Measurements from ENCODE around the gene TOGARAM2.

Gene TOGARAM2

GRCh38 chr2:29000956-29001355, 19.9 kb downstream of the TOGARAM2 start:
- no peaks in the 10 kb centered on the region for H3K27me3 ChIP-seq (ENCODE audit: control insufficient read depth, insufficient read depth, low read length)
- H3K4me3 ChIP-seq (ENCODE audit: low read depth, low read length), result no peak overlapping the region
- no peaks in the 10 kb centered on the region for H3K4me1 ChIP-seq (ENCODE audit: control insufficient read depth, insufficient read depth, low read length)
- H3K9me3 ChIP-seq (ENCODE audit: control insufficient read depth, insufficient read depth, low read length), result peaks cover 9% of the 10 kb centered on the region; the same call in 1 of the 2 replicates
- H3K9ac ChIP-seq (ENCODE audit: low read depth, low read length), result no peak overlapping the region
- H3K36me3 ChIP-seq (ENCODE audit: control insufficient read depth, insufficient read depth, low read length), result no peaks in the 10 kb centered on the region
- H3K27ac ChIP-seq (ENCODE audit: low read depth, low read length), result no peak overlapping the region

- Histone ChIP-seq H3K9me3 (ENCODE audit: control insufficient read depth, insufficient read depth, low read length) (peaks cover 13% of the 10 kb centered on the region; the same call in 1 of the 2 replicates), H3K27me3 (ENCODE audit: control insufficient read depth, insufficient read depth, low read length) (no peaks in the 10 kb centered on the region), H3K9ac (ENCODE audit: low read depth, low read length) (no peak overlapping the region), H3K4me3 (ENCODE audit: low read depth, low read length) (no peak overlapping the region), H3K4me1 (ENCODE audit: control insufficient read depth, insufficient read depth, low read length) (no peaks in the 10 kb centered on the region), H3K27ac (ENCODE audit: low read depth, low read length) (no peak overlapping the region), H3K36me3 (ENCODE audit: control insufficient read depth, insufficient read depth, low read length) (no peaks in the 10 kb centered on the region)
These were observed 20.7 kb downstream of the TOGARAM2 start for GRCh38 chr2:29001806-29002205.

DNA sequence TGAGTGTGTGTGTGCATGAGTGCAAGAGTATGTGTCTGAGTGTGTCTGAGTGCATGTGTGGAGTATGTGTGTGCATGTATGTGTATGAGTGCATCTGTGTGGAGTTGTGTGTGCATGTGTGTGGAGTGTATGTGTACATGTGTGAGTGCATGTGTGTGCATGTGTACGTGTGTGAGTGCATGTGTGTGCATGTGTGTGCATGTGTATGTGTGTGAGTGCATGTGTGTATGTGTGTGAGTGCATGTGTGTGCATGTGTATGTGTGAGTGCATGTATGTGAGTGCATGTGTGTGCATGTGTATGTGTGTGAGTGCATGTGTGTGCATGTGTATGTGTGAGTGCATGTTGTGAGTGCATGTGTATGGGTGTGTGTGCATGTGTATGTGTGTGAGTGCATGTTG, 23.7 kb downstream of the TOGARAM2 start:
- H3K4me3 ChIP-seq (ENCODE audit: low read depth, low read length), result no peak overlapping the region
- H3K4me1 ChIP-seq (ENCODE audit: control insufficient read depth, insufficient read depth, low read length), result no peaks in the 10 kb centered on the region
- H3K9me3 ChIP-seq (ENCODE audit: control insufficient read depth, insufficient read depth, low read length), result peaks cover 13% of the 10 kb centered on the region; the same call in 1 of the 2 replicates
- no peaks in the 10 kb centered on the region for H3K36me3 ChIP-seq (ENCODE audit: control insufficient read depth, insufficient read depth, low read length)
- no peaks in the 10 kb centered on the region for H3K27me3 ChIP-seq (ENCODE audit: control insufficient read depth, insufficient read depth, low read length)
- H3K9ac ChIP-seq (ENCODE audit: low read depth, low read length), result no peak overlapping the region
- H3K27ac ChIP-seq (ENCODE audit: low read depth, low read length), result no peak overlapping the region

DNA sequence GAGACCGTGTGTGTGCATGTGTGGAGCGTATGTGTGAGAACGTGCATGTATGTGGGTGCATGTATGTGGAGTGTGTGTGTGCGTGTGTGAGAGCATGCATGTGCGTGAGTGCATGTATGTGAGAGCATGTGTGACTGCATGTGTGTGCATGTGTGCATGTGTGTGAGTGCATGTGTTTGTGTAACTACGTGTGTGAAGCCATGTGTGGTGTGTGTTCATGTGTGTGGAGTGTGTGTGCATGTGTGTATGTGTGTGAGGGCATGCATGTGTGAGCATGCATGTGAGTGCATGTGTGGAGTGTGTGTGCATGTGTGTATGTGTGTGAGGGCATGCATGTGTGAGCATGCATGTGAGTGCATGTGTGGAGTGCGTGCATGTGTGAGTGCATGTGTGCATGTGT, 24.2 kb downstream of the TOGARAM2 start:
- peaks cover 13% of the 10 kb centered on the region; the same call in 1 of the 2 replicates for H3K9me3 ChIP-seq (ENCODE audit: control insufficient read depth, insufficient read depth, low read length)
- no peaks in the 10 kb centered on the region for H3K4me1 ChIP-seq (ENCODE audit: control insufficient read depth, insufficient read depth, low read length)
- H3K9ac ChIP-seq (ENCODE audit: low read depth, low read length), result no peak overlapping the region
- no peaks in the 10 kb centered on the region for H3K27me3 ChIP-seq (ENCODE audit: control insufficient read depth, insufficient read depth, low read length)
- no peak overlapping the region for H3K27ac ChIP-seq (ENCODE audit: low read depth, low read length)
- no peaks in the 10 kb centered on the region for H3K36me3 ChIP-seq (ENCODE audit: control insufficient read depth, insufficient read depth, low read length)
- H3K4me3 ChIP-seq (ENCODE audit: low read depth, low read length), result no peak overlapping the region

- H3K27me3 ChIP-seq (ENCODE audit: control insufficient read depth, insufficient read depth, low read length), result no peaks in the 10 kb centered on the region
- H3K9ac ChIP-seq (ENCODE audit: low read depth, low read length), result no peak overlapping the region
- no peaks in the 10 kb centered on the region for H3K36me3 ChIP-seq (ENCODE audit: control insufficient read depth, insufficient read depth, low read length)
- H3K9me3 ChIP-seq (ENCODE audit: control insufficient read depth, insufficient read depth, low read length), result peaks cover 13% of the 10 kb centered on the region; the same call in 1 of the 2 replicates
- H3K4me3 ChIP-seq (ENCODE audit: low read depth, low read length), result no peak overlapping the region
- peaks cover 8% of the 10 kb centered on the region for H3K4me1 ChIP-seq (ENCODE audit: control insufficient read depth, insufficient read depth, low read length)
- no peak overlapping the region for H3K27ac ChIP-seq (ENCODE audit: low read depth, low read length)
These were observed 25.2 kb downstream of the TOGARAM2 start for GRCh38 chr2:29006092-29006979.

GRCh38 chr2:29006980-29007301, 25.8 kb downstream of the TOGARAM2 start:
- Histone ChIP-seq H3K4me1 (ENCODE audit: control insufficient read depth, insufficient read depth, low read length) (peaks cover 12% of the 10 kb centered on the region), H3K9ac (ENCODE audit: low read depth, low read length) (no peak overlapping the region), H3K9me3 (ENCODE audit: control insufficient read depth, insufficient read depth, low read length) (peaks cover 13% of the 10 kb centered on the region; the same call in 1 of the 2 replicates), H3K27ac (ENCODE audit: low read depth, low read length) (no peak overlapping the region), H3K27me3 (ENCODE audit: control insufficient read depth, insufficient read depth, low read length) (no peaks in the 10 kb centered on the region), H3K4me3 (ENCODE audit: low read depth, low read length) (no peak overlapping the region), H3K36me3 (ENCODE audit: control insufficient read depth, insufficient read depth, low read length) (no peaks in the 10 kb centered on the region)

- no peak overlapping the region for H3K9ac ChIP-seq (ENCODE audit: low read depth, low read length)
- H3K27ac ChIP-seq (ENCODE audit: low read depth, low read length), result no peak overlapping the region
- no peaks in the 10 kb centered on the region for H3K27me3 ChIP-seq (ENCODE audit: control insufficient read depth, insufficient read depth, low read length)
- no peaks in the 10 kb centered on the region for H3K36me3 ChIP-seq (ENCODE audit: control insufficient read depth, insufficient read depth, low read length)
- H3K4me1 ChIP-seq (ENCODE audit: control insufficient read depth, insufficient read depth, low read length), result peaks cover 12% of the 10 kb centered on the region
- no peak overlapping the region for H3K4me3 ChIP-seq (ENCODE audit: low read depth, low read length)
- H3K9me3 ChIP-seq (ENCODE audit: control insufficient read depth, insufficient read depth, low read length), result peaks cover 13% of the 10 kb centered on the region; the same call in 1 of the 2 replicates
These were observed 28.2 kb downstream of the TOGARAM2 start for GRCh38 chr2:29009270-29009669.

DNA sequence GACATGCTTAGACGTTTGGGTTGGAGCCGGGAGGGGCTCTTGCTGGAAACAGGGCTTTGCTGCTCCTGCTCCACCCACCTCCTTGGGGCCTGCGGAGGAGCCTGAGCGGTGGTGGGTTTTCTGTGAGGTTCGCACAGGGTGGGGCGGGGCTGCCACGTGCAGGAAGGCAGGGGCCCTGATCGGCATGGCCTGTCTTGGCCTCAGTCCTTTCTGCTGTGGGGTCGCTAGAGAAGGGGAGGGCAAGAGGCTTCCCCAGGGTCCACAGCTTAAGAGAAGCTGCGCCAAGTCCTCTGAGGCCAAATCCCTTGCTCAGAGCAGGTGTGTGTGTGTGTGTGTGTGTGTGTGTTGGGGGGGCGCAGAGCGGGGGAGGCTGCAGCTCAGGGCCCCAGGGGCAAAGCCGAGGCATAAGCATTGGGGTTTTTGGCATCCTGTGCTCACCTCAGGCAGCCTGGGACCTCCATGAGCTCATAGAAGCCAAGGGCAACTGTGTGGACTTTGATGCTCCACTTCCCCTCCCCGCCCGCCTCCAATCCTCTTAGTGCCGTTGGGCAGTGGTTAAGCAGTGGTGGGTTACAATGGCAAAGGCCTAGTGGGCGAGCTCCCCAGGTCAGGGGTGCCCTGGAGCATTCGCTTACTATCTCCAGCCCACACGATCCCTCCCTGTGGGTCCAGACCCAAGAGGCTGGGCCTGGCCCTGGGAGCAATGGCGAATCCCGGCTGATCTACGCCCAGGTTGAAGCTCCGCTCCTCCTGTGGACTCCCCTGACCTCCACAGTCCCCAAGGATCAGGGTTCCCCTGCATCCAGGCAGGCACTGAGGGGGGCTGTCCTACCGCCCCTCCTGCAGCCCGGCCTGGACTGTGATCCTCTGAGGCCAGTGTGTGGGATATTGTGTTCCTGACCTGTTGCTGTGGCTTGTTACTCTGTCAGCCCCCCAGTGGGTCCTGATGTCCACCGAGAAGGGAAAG, 28.9 kb downstream of the TOGARAM2 start:
- Histone ChIP-seq H3K27ac (ENCODE audit: low read depth, low read length) (no peak overlapping the region), H3K27me3 (ENCODE audit: control insufficient read depth, insufficient read depth, low read length) (no peaks in the 10 kb centered on the region), H3K9me3 (ENCODE audit: control insufficient read depth, insufficient read depth, low read length) (peaks cover 12% of the 10 kb centered on the region; the same call in 1 of the 2 replicates), H3K36me3 (ENCODE audit: control insufficient read depth, insufficient read depth, low read length) (no peaks in the 10 kb centered on the region), H3K9ac (ENCODE audit: low read depth, low read length) (no peak overlapping the region), H3K4me3 (ENCODE audit: low read depth, low read length) (no peak overlapping the region), H3K4me1 (ENCODE audit: control insufficient read depth, insufficient read depth, low read length) (peaks cover 12% of the 10 kb centered on the region)

GRCh38 chr2:29010946-29011345, 29.8 kb downstream of the TOGARAM2 start:
- Histone ChIP-seq H3K27ac (ENCODE audit: low read depth, low read length) (peak overlapping the region; percentile 32), H3K36me3 (ENCODE audit: control insufficient read depth, insufficient read depth, low read length) (no peaks in the 10 kb centered on the region), H3K27me3 (ENCODE audit: control insufficient read depth, insufficient read depth, low read length) (no peaks in the 10 kb centered on the region), H3K4me1 (ENCODE audit: control insufficient read depth, insufficient read depth, low read length) (peaks cover 12% of the 10 kb centered on the region), H3K4me3 (ENCODE audit: low read depth, low read length) (no peak overlapping the region), H3K9me3 (ENCODE audit: control insufficient read depth, insufficient read depth, low read length) (peaks cover 4% of the 10 kb centered on the region; the same call in 1 of the 2 replicates), H3K9ac (ENCODE audit: low read depth, low read length) (no peak overlapping the region)

- no peaks in the 10 kb centered on the region for H3K9me3 ChIP-seq (ENCODE audit: control insufficient read depth, insufficient read depth, low read length)
- H3K4me1 ChIP-seq (ENCODE audit: control insufficient read depth, insufficient read depth, low read length), result peaks cover 12% of the 10 kb centered on the region
- H3K4me3 ChIP-seq (ENCODE audit: low read depth, low read length), result no peak overlapping the region
- peak overlapping the region; percentile 32 for H3K27ac ChIP-seq (ENCODE audit: low read depth, low read length)
- H3K36me3 ChIP-seq (ENCODE audit: control insufficient read depth, insufficient read depth, low read length), result no peaks in the 10 kb centered on the region
- no peak overlapping the region for H3K9ac ChIP-seq (ENCODE audit: low read depth, low read length)
- no peaks in the 10 kb centered on the region for H3K27me3 ChIP-seq (ENCODE audit: control insufficient read depth, insufficient read depth, low read length)
These were observed 30.4 kb downstream of the TOGARAM2 start for GRCh38 chr2:29011418-29012060.
